Memory B cell (primary cell): ENCODE measurements around the gene PKD1.
"Not testable (repeated sequence)": the region's sequence is repeated elsewhere in the genome, so short reads cannot be mapped to it uniquely, and the experiment has no call there.

Experiments
- ATAC-seq: fragments of 150-1000 bp; cut with Tn5 transposase; 2 replicates; pipeline ENCODE4 v1.10.0; 2021; ENCODE audit warnings: low read depth, mild to moderate bottlenecking, moderate library complexity
- DNase-seq, 2 donors: peaks; one replicate each; pipeline ENCODE4 v3.0.0; 2022; ENCODE audit warnings: low spot score in 2 of 2
- H3K27ac Mint-ChIP-seq: one replicate; pipeline ENCODE4 v1.8.0; 2022; ENCODE audit warnings: mild to moderate bottlenecking, moderate library complexity, mixed read lengths
- H3K27me3 Mint-ChIP-seq: one replicate; pipeline ENCODE4 v1.8.0; 2022; ENCODE audit warnings: mixed read lengths
- H3K36me3 Mint-ChIP-seq: one replicate; pipeline ENCODE4 v1.8.0; 2022; ENCODE audit warnings: mild to moderate bottlenecking, mixed read lengths
- H3K4me1 Mint-ChIP-seq: one replicate; pipeline ENCODE4 v1.8.0; 2022; ENCODE audit warnings: mixed read lengths
- H3K4me3 Mint-ChIP-seq: one replicate; pipeline ENCODE4 v1.8.0; 2022; ENCODE audit warnings: mild to moderate bottlenecking, moderate library complexity, mixed read lengths
- H3K9me3 Mint-ChIP-seq: one replicate; pipeline ENCODE4 v1.8.0; 2022; ENCODE audit warnings: mixed read lengths

The PKD1 gene

DNA sequence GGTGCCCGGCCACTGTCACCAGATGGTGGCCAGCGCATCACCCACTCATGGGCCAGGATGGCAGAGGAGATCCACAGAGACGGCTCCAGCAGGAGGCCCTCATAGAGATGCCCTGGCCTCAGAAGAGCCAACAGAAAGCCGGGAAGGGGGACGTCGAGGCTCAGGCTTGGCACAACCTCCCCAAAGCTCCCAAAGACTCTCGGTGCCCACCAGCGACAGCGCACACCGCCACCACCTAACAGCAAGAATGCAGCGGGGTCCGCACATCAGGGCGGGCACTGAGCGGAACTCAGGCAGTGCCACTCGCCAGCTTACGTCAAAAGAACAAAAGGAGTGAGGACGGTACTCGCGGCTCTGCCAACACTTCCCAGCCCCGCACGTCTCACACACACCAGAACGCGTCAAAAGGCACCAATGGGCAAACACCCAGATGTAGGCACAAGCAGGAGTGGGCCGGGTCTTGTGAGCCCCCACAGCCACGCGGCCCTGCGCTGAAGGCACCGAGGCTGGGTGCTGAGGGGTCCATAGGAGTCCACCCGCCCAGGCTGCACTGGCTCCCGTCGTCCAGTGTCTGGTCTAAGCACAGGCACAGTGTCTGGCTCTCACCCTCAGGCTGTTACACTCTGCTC, 8.7 kb downstream of the PKD1 start:
- not testable (repeated sequence) for H3K27ac Mint-ChIP-seq, H3K4me1 Mint-ChIP-seq

DNA sequence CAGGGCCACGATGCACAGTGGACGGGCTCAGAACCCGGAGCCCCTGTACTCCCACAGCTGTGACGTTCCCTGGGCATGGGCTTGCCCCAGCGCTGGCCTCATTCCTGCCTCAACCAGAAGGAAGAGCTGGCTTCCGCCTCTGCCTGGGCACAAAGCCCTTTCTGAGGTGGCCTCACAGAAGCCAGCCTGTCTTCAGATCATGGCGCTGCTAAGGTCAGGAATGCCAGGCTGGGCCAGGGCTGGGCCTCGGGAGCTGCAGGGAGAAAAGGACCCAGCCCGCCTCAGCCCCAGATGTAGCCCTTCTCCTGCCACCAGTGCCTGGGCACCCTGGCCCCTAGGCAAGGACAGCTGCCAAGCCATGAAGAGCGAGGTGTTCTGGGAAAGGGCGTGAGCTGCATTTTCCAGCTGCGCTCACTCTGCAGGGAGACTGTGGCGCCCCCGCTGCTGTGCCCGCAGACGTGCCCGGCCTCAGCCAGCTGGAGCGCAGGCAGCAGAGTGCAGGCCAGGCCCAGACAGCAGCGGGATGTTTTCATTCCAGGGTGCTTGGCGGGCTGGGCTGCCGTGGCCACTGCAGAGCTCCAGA, 9.4 kb downstream of the PKD1 start:
- H3K27ac Mint-ChIP-seq, DNase-seq, H3K4me1 Mint-ChIP-seq: not testable (repeated sequence)

More for the DNA sequence above, 8.7 kb downstream of the PKD1 start:
- not testable (repeated sequence) for H3K36me3 Mint-ChIP-seq, H3K9me3 Mint-ChIP-seq, H3K4me3 Mint-ChIP-seq, ATAC-seq, H3K27me3 Mint-ChIP-seq, DNase-seq

GRCh38 chr16:2125609-2126008, 10.1 kb downstream of the PKD1 start:
- not testable (repeated sequence) for H3K27me3 Mint-ChIP-seq, H3K9me3 Mint-ChIP-seq, H3K27ac Mint-ChIP-seq, H3K36me3 Mint-ChIP-seq, H3K4me3 Mint-ChIP-seq, ATAC-seq, DNase-seq
- peaks cover 12% of the 10 kb centered on the region for H3K4me1 Mint-ChIP-seq

More for the DNA sequence above, 9.4 kb downstream of the PKD1 start:
- not testable (repeated sequence) for H3K27me3 Mint-ChIP-seq, H3K9me3 Mint-ChIP-seq, ATAC-seq, H3K36me3 Mint-ChIP-seq, H3K4me3 Mint-ChIP-seq

DNA sequence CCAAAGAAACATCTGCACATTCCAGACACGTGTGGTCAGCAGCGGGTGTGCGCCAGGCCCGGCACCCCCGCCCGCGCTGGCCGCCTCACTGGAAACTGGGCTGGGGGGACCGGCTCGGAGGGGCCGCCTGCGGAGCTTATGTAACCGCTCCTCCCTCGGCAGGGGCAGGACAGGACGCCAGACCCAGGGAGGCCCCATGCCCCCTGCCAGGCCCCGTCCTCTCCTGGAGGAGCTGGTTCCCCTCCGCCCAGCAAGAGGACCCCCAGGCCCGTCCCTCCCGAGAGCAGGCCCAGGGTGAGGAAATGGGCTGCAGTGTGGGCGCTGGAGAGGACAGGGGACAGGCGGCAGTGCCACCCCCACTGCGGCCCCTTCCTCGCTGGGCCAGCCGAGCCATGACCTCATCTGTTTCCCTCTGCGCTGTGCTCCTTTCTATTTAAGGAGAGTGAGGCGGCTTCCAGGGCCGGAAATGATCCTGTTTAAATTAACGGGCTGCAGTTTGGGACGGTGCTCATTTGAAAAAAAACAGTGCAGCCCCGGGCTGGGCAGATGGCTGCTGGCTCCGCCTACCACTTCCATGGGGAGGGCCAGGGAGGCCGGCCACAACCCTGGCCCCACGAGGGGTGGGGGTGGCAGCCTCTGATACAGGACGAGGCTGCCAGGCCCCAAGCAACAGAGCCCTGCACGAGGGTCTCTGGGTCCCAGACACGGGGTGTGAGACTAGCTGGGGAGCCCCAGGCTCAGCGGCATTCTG, 10.8 kb downstream of the PKD1 start:
- not testable (repeated sequence) for ATAC-seq, H3K27ac Mint-ChIP-seq, H3K9me3 Mint-ChIP-seq, H3K4me3 Mint-ChIP-seq, H3K36me3 Mint-ChIP-seq, DNase-seq, H3K27me3 Mint-ChIP-seq
- peaks cover 16% of the 10 kb centered on the region for H3K4me1 Mint-ChIP-seq

DNA sequence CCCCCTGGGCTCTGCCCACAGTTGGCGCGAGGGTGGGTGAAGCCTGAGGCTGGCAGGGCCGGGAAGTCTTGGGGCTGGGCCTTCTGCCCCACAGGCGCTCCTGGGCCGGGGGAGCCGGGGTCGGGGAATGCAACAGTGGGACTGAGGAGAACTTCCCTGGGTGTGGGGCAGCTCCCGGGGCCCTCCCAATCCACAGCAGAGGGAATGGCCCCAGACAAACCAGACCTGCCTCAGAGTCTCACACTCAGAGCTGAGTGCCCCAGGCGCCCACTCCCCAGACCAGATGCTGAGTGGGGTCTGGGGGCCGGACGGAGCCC, 11.4 kb downstream of the PKD1 start:
- not testable (repeated sequence) for H3K36me3 Mint-ChIP-seq

DNA sequence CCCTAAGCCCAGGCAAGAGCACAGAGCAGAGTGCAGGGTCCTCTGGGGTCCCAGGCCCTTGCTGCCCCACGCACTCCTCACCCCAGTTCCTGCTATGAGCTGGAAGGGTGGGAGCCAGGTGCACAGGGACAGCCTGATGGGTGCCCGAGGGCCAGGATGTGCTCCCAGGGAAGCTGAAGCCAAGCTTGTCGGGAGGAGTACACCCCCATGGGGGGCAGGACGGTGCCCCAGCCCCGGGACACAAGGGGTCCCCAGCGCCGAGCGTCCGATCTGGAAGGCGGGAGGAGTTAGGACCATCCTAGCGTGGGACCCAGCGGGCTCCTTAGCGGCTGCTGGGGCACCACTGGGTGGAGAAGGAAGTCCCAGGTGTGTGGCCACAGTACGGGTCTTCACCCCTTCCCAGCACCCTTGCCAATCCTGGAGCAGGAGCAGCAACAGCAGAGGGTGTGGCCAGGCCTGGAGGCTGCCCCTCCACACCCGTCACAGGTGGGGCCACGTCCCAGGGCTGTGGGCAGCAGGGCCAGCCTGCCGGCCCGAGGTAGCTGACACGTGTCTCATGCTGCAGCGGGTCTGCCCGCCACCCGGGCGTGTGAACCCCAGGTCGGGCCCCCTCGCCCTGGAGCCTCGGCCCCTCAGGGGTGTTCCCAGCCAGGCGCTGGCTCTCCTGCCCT, 11.9 kb downstream of the PKD1 start:
- not testable (repeated sequence) for H3K27ac Mint-ChIP-seq, H3K27me3 Mint-ChIP-seq, H3K36me3 Mint-ChIP-seq, ATAC-seq, H3K9me3 Mint-ChIP-seq, DNase-seq, H3K4me3 Mint-ChIP-seq
- peaks cover 16% of the 10 kb centered on the region for H3K4me1 Mint-ChIP-seq

More for the DNA sequence above, 11.4 kb downstream of the PKD1 start:
- H3K27me3 Mint-ChIP-seq, H3K27ac Mint-ChIP-seq, H3K9me3 Mint-ChIP-seq, DNase-seq, H3K4me3 Mint-ChIP-seq, ATAC-seq: not testable (repeated sequence)
- peaks cover 16% of the 10 kb centered on the region for H3K4me1 Mint-ChIP-seq

GRCh38 chr16:2122934-2123683, 12.6 kb downstream of the PKD1 start:
- not testable (repeated sequence) for ATAC-seq, DNase-seq, H3K9me3 Mint-ChIP-seq, H3K27ac Mint-ChIP-seq, H3K4me3 Mint-ChIP-seq, H3K36me3 Mint-ChIP-seq, H3K27me3 Mint-ChIP-seq
- peaks cover 13% of the 10 kb centered on the region for H3K4me1 Mint-ChIP-seq

- no peak overlapping the region for H3K27ac Mint-ChIP-seq
- H3K27me3 Mint-ChIP-seq: no peaks in the 10 kb centered on the region
- no peaks in the 10 kb centered on the region for H3K36me3 Mint-ChIP-seq
- no peaks in the 10 kb centered on the region for H3K9me3 Mint-ChIP-seq
- DNase-seq (no peak), ATAC-seq (no peak)
- H3K4me1 Mint-ChIP-seq: peaks cover 13% of the 10 kb centered on the region
- no peak overlapping the region for H3K4me3 Mint-ChIP-seq
Measured at GRCh38 chr16:2122429-2122828, 13.3 kb downstream of the PKD1 start.

DNA sequence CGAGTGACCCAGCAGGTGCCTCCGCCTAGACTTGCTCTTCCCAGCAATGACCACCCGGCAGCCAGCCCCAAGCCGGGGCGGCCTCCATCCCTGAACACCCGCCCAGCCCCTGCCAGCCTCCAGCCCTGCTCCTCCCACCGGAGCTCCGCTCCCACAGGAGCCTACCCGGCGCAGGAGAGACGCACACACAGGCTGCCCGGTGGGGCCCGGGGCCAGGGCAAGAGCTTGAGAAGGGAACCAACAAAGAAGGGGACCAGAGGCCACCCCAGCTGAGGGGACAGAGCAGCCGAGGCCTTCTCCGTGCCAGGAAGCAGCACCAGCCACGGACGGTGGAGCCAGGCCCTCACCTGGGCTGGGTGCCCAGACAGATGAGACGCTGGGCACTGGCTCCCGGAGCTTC, 13.8 kb downstream of the PKD1 start:
- Mint-ChIP-seq H3K36me3 (no peaks in the 10 kb centered on the region), H3K9me3 (no peaks in the 10 kb centered on the region), H3K4me3 (no peak overlapping the region), H3K4me1 (peaks cover 13% of the 10 kb centered on the region), H3K27ac (no peak overlapping the region), H3K27me3 (no peaks in the 10 kb centered on the region)
- ATAC-seq (no peak), DNase-seq (no peak)

DNA sequence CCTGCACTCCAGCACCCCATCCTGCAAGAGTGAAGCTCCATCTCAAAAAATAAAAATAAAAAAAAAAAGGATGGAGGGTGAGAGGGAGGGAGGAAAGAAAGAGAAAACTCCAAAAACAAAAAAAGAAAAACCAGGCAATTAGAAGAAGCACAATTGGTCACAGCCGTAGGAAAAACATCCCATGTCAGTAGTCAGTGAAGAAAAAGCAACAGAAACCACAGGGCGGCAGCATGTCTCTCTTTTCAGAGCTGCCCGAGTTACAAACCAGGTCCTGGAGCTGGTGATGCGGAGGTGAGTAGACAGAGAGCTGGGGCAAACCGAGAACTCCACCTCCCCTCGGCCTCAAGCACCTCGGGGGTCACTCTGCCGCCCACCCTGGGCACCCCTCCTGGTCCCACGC, 14.4 kb downstream of the PKD1 start:
- peaks cover 13% of the 10 kb centered on the region for H3K4me1 Mint-ChIP-seq
- peak; percentile 82 for ATAC-seq
- DNase-seq, H3K27ac Mint-ChIP-seq, H3K4me3 Mint-ChIP-seq, H3K36me3 Mint-ChIP-seq, H3K9me3 Mint-ChIP-seq, H3K27me3 Mint-ChIP-seq: not testable (repeated sequence)

- not testable (repeated sequence) for H3K27me3 Mint-ChIP-seq, H3K4me3 Mint-ChIP-seq, H3K4me1 Mint-ChIP-seq, H3K9me3 Mint-ChIP-seq, DNase-seq, ATAC-seq, H3K36me3 Mint-ChIP-seq, H3K27ac Mint-ChIP-seq
Measured at GRCh38 chr16:2117960-2118722, 17.6 kb downstream of the PKD1 start.

GRCh38 chr16:2117341-2117740, 18.4 kb downstream of the PKD1 start:
- not testable (repeated sequence) for H3K9me3 Mint-ChIP-seq, H3K36me3 Mint-ChIP-seq, ATAC-seq, DNase-seq, H3K27me3 Mint-ChIP-seq, H3K27ac Mint-ChIP-seq, H3K4me3 Mint-ChIP-seq, H3K4me1 Mint-ChIP-seq

DNA sequence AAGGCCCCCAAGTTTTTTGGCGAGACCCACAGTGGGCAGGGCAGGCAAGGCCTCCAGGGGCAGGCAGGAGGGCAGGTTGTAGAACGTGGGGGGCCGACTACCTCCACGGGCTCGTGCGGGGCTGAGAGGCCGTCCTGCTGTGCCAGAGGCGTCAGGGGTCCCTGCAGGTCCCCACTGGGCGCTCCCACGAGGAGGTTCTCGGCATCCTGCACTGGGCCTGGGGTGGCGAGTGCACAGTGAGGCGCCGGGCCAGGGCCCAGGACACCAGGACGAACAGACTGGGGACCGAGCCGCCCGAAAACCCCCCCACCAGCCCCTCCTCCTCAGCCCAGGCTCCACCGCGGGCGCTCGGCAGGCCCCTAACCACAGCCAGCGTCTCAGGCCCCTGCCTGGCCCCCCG, 19.3 kb downstream of the PKD1 start:
- not testable (repeated sequence) for H3K27ac Mint-ChIP-seq, H3K4me1 Mint-ChIP-seq, H3K9me3 Mint-ChIP-seq, DNase-seq, ATAC-seq, H3K36me3 Mint-ChIP-seq, H3K27me3 Mint-ChIP-seq, H3K4me3 Mint-ChIP-seq
